ENCODE measurements around the gene CEP112.
"Not testable (repeated sequence)": the region's sequence is repeated elsewhere in the genome, so short reads cannot be mapped to it uniquely, and the experiment has no call there.

Gene CEP112

DNA sequence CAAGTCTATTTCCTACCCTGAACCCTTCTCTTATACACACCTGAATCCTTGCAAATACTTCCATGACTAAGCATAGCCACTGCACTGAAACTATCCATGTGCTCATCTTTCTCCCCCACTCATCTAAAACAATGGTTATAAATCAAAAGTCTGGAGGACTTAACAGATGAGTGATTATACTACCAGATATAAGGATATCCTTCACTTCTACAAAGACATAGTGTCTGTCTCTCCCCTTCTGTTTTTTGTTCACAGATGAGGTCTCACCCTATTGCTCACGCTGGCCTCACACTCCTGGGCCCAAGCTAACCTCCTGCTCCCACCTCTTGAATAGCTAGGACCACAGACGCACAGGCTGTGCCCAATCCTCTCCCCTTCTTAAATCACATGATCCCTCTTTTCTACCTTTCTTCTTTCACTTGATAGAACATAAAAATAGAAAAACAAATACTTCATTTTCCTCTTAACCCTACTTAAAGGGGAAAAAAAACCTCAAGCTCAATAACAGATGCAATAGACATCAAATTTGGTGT, 19.2 kb downstream of the CEP112 start:
- no peak for FAIRE-seq
- DNase-seq (ENCODE audit: insufficient read length, low spot score), result no peak
- TF ChIP-seq, protein P1, sequence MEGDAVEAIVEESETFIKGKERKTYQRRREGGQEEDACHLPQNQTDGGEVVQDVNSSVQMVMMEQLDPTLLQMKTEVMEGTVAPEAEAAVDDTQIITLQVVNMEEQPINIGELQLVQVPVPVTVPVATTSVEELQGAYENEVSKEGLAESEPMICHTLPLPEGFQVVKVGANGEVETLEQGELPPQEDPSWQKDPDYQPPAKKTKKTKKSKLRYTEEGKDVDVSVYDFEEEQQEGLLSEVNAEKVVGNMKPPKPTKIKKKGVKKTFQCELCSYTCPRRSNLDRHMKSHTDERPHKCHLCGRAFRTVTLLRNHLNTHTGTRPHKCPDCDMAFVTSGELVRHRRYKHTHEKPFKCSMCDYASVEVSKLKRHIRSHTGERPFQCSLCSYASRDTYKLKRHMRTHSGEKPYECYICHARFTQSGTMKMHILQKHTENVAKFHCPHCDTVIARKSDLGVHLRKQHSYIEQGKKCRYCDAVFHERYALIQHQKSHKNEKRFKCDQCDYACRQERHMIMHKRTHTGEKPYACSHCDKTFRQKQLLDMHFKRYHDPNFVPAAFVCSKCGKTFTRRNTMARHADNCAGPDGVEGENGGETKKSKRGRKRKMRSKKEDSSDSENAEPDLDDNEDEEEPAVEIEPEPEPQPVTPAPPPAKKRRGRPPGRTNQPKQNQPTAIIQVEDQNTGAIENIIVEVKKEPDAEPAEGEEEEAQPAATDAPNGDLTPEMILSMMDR (IDR thresholded peaks at IDR 0.05; ENCODE audit: insufficient read depth, missing control alignments), result no peak

DNA sequence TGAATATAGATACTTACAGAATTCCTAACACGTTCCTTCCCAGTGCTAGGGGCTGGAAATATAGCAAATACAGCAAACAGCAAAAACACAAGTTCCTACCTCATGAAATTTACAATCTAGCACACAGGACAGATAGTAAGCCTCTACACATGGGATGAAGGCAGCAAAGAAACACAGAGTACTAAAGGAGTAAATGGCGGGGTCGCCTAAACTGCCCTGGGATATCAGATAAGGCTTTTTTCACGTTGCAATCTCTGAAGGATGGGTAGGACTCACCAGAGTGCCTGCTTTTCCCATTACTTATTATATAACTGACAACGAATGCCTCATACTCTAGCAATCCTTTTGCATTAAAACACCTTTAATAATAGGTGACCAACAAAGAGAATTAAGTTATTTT, 19.8 kb downstream of the CEP112 start:
- TF ChIP-seq, protein P1 (IDR thresholded peaks at IDR 0.05; ENCODE audit: insufficient read depth, missing control alignments), result no peak
- no peak for FAIRE-seq
- no peak for DNase-seq (ENCODE audit: insufficient read length, low spot score)

DNA sequence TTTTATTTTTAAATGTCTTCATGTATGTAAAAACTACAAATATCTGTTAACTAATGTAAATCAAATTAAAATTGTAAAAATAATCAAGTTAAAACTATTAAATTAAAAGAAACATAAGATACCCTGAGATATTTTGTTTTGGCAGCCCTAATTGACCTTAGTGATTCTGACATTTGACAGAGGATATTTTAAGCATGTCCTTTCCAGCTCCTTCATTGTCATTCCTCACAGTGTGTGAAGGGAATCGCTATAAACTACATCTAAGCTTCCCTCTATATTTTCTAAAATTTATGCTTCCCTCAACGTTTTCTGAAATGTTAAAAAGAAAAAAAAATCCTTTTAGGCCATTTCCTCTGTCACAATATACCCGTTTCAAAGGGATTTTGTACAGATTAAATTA, 20.2 kb downstream of the CEP112 start:
- FAIRE-seq (no peak), DNase-seq (ENCODE audit: insufficient read length, low spot score) (no peak)
- TF ChIP-seq, protein P1 (IDR thresholded peaks at IDR 0.05; ENCODE audit: insufficient read depth, missing control alignments), result no peak

DNA sequence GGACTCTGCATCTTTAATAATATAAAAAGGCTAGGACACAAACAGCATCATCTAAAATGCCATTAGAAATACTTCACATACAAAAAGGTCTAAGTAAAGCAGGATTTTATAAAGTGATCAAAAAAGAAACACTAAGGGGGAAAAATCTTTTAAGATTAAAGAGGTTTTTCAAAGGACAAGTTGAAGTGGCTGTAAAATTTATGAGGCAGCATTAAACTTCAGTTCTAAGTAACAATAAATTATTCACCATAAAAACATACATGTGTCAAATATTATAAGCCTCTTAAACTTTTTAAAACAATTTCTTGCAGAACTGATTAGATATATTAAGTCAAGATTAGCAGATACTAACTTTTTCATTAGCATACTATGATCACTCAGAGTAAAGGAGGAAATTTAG, 20.8 kb downstream of the CEP112 start:
- DNase-seq (ENCODE audit: insufficient read length, low spot score) (no peak), FAIRE-seq (no peak)
- TF ChIP-seq, protein P1 (IDR thresholded peaks at IDR 0.05; ENCODE audit: insufficient read depth, missing control alignments), result no peak

- FAIRE-seq, result no peak
- DNase-seq (ENCODE audit: insufficient read length, low spot score), result no peak
- TF ChIP-seq, protein P1 (IDR thresholded peaks at IDR 0.05; ENCODE audit: insufficient read depth, missing control alignments), result no peak
Observed at GRCh38 chr17:66169839-66170238, 22.1 kb downstream of the CEP112 start.

DNA sequence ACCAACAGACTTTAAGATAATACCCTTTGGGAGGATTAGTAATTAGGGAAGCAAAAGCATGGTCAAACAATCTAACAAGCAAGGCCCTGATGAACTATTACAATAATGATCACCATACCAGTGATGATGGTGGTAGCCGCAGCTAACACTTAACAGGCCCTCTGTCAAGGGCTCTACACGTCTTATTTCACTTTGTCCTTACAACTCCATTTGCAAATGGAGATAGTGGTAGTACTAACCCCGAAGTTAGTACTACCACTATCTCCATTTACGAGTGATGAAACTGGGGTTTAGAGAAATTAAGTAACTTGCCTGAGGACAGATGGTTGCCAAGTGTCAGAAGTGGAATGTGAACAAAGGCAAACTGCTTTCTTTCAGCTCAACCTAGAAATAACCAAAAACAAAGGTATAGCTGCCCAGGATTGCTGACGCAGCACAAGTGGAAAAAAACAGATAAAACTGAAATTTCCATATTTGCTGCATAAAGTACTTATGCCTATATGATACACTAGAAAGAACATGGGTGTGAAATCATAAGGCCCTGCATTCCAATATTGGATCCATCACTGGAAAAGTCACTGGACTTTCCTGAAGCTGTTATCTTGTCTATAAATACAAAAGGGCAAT, 24.6 kb downstream of the CEP112 start:
- TF ChIP-seq, protein P1 (IDR thresholded peaks at IDR 0.05; ENCODE audit: insufficient read depth, missing control alignments), result no peak
- FAIRE-seq (no peak), DNase-seq (ENCODE audit: insufficient read length, low spot score) (no peak)

DNA sequence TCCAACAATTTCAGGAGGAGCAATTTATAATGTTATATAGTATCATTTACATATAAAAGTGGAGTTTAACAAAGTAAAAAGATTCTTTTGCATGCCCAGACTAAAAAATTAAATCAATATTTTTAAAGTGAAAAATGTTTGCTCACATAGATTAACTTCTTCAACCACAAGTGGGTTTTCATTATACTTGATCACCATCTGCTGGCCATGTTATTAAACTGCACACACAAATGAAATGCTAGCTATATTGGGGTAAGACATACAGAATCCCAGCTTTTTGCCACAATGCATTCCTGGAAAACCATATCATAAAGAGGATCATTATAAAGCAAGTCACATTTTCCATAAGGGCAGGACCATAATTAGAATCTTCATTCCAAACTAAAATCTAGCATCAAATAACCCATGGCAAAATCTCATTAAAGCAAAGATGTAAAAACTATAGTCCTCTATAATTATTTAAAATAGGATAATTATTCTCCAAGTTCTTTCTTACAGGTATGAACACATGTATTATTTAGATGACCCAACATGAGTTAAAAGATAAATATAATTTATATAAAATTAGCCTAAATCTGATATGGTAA, 26.3 kb downstream of the CEP112 start:
- no peak for FAIRE-seq

DNA sequence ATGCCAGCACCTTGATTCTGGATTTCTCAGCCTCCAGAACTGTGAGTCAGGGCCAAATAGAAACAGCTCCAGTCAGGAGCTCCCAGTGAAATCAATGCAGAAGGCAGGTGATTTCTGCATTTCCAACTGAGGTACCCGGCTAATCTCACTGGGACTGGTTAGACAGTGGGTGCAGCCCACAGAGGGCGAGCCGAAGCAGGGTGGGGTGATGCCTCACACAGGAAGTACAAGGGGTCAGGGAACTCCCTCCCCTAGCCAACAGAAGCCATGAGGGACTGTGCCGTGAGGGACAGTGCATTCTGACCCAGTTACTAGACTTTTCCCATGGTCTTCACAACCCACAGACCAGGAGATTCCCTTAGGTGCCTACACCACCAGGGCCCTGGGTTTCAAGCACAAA, 36.9 kb downstream of the CEP112 start:
- not testable (repeated sequence) for FAIRE-seq; DNase-seq (ENCODE audit: insufficient read length, low spot score)

More for the DNA sequence above, 26.3 kb downstream of the CEP112 start:
- TF ChIP-seq, protein P1 (IDR thresholded peaks at IDR 0.05; ENCODE audit: insufficient read depth, missing control alignments), result peak; percentile 96
- DNase-seq (ENCODE audit: insufficient read length, low spot score), result peak; percentile 28
